ENCODE results near the gene GID4. TPM values are rescaled to one million over a fixed set of nuclear protein-coding genes. Genes with fewer than 3 reads are reported as not detected.

The GID4 gene
- total and polyA plus RNA-seq, 10 donors, result 3.0 to 11.5 (median 8.4) TPM

DNA sequence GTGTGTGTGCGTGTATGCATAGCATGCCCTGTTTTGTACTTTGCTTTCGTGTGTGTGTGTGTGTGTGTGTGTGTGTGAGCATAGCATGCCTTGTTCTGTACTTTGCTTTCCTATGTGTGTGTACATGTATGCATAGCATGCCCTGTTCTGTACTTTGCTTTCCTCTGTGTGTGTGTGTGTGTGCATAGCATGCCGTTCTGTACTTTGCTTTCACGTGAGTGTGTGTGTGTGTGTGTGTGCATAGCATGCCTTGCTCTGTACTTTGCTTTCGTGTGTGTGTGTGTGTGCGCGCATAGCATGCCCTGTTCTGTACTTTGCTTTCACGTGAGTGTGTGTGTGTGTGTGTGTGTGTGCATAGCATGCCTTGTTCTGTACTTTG lies 39.2 kb upstream of the GID4 start:
- no peaks in the 10 kb centered on the region for H3K27me3 ChIP-seq (replicated peaks in 1 of 7)
- no peak overlapping the region for H3K4me3 ChIP-seq
- DNase-seq, result no peak
- H3K36me3 ChIP-seq, result peaks cover 0 to 8% (median 0%) of the 10 kb centered on the region in 6 donors
- H3K4me1 ChIP-seq, result no peaks in the 10 kb centered on the region
- TF ChIP-seq, protein P1, sequence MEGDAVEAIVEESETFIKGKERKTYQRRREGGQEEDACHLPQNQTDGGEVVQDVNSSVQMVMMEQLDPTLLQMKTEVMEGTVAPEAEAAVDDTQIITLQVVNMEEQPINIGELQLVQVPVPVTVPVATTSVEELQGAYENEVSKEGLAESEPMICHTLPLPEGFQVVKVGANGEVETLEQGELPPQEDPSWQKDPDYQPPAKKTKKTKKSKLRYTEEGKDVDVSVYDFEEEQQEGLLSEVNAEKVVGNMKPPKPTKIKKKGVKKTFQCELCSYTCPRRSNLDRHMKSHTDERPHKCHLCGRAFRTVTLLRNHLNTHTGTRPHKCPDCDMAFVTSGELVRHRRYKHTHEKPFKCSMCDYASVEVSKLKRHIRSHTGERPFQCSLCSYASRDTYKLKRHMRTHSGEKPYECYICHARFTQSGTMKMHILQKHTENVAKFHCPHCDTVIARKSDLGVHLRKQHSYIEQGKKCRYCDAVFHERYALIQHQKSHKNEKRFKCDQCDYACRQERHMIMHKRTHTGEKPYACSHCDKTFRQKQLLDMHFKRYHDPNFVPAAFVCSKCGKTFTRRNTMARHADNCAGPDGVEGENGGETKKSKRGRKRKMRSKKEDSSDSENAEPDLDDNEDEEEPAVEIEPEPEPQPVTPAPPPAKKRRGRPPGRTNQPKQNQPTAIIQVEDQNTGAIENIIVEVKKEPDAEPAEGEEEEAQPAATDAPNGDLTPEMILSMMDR (IDR thresholded peaks at IDR 0.05 in 8 of 11, conservative IDR thresholded peaks at IDR 0.05 in 3 of 11), result no peak
- TF ChIP-seq POLR2A (IDR thresholded peaks at IDR 0.05), result no peak
- TF ChIP-seq POLR2AphosphoS5 (IDR thresholded peaks at IDR 0.05), result no peak
- intact Hi-C loops (cut with DNase I; ENCODE audit: low total_unique reads), result no loop called here
- WGBS, 5 donors, result 84 to 92% (median 87%) methylated on average over 8 of the region's 8 CpGs
- H3K27ac ChIP-seq, result no peak overlapping the region
- no peaks in the 10 kb centered on the region for H3K9me3 ChIP-seq

DNA sequence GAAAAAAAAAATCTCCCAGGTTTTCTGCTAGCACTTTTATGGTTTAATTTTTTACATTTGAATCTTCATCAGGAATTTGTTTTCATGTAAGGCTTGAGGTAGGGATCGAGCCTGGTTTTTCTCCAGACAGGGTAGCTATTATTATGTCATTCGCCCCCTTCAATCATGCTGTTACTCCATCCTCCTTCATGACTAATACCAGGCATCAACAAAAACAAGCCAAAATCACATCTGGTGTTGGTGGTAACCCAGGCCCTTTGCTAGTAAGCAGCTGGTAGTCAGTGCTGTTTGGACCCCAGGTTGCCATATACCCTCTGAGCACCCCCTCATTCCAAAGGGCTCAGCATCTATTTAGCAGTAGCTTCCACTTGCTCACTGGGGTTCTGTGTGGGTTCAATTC lies 37.0 kb upstream of the GID4 start:
- no peak for TF ChIP-seq POLR2AphosphoS5 (IDR thresholded peaks at IDR 0.05)
- Histone ChIP-seq H3K27me3 (replicated peaks in 1 of 7) (no peaks in the 10 kb centered on the region), H3K4me1 (no peaks in the 10 kb centered on the region), H3K36me3 (peaks cover 0 to 27% (median 9%) of the 10 kb centered on the region in 6 donors), H3K9me3 (no peaks in the 10 kb centered on the region), H3K27ac (no peak overlapping the region), H3K4me3 (no peak overlapping the region)
- no peak for DNase-seq
- WGBS, 5 donors, result 91 to 98% (median 96%) methylated on average over 2 of the region's 2 CpGs
- intact Hi-C loops (cut with DNase I; ENCODE audit: low total_unique reads), result no loop called here

DNA sequence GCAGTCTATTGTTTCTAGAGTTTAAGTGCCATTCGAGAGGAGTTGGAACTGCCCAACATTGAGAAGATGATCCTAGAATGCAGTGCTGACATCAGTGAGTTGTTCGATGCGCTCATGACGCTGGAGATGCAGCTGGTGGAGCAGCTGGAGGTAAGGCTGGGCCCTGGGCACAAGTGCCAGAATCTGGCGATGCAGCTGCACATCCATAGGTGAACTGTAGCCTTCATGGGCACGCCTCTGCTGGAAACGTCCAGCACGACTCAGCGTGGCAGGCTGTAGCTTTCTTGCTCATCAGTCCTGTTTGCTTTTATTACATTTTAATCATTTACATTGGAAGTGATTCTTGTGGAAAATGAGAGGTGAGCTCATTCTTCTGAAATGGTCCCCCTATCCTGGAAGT lies 34.9 kb upstream of the GID4 start:
- DNase-seq, result no peak
- intact Hi-C loops (cut with DNase I; ENCODE audit: low total_unique reads), result no loop called here
- no peaks in the 10 kb centered on the region for H3K4me1 ChIP-seq
- H3K4me3 ChIP-seq, result no peak overlapping the region
- H3K36me3 ChIP-seq, result peaks cover 0 to 49% (median 18%) of the 10 kb centered on the region in 6 donors
- no peak overlapping the region for H3K27ac ChIP-seq
- TF ChIP-seq, protein P1 (IDR thresholded peaks at IDR 0.05 in 8 of 11, conservative IDR thresholded peaks at IDR 0.05 in 3 of 11), result no peak
- TF ChIP-seq POLR2A (IDR thresholded peaks at IDR 0.05) (no peak), POLR2AphosphoS5 (IDR thresholded peaks at IDR 0.05) (no peak)
- no peaks in the 10 kb centered on the region for H3K27me3 ChIP-seq (replicated peaks in 1 of 7)
- 84 to 94% (median 90%) methylated on average over 9 of the region's 9 CpGs for WGBS, 5 donors
- no peaks in the 10 kb centered on the region for H3K9me3 ChIP-seq

DNA sequence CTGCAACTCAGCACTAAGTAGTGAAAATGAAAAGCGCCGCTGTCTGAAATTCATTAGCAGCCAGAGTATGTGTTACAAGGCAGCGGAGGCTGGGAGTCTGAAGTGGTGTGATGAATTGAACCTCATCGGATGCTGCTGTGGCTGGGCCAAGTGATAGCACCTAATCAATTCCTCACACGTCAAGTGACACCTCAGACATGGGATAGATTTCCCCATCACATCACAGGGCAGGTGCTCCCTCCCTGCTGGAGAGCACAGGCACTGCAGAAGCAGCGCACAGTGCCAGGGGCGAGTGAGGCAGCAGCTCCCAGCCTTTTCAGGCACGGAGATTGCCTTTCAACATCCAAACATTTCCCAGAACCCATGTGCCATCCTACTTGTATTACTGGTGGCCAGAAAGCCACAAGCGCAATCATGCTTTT lies 34.3 kb upstream of the GID4 start:
- H3K27me3 ChIP-seq (replicated peaks in 1 of 7), result no peaks in the 10 kb centered on the region
- H3K4me1 ChIP-seq, result no peaks in the 10 kb centered on the region
- no peak overlapping the region for H3K27ac ChIP-seq
- WGBS, 5 donors, result 91 to 97% (median 93%) methylated on average over 9 of the region's 9 CpGs
- TF ChIP-seq POLR2A (IDR thresholded peaks at IDR 0.05) (no peak), POLR2AphosphoS5 (IDR thresholded peaks at IDR 0.05) (no peak)
- TF ChIP-seq, protein P1 (IDR thresholded peaks at IDR 0.05 in 8 of 11, conservative IDR thresholded peaks at IDR 0.05 in 3 of 11), result peak in 1 of 11 experiments; percentile 11
- intact Hi-C loops (cut with DNase I; ENCODE audit: low total_unique reads), result no loop called here
- H3K36me3 ChIP-seq, result peaks cover 0 to 55% (median 21%) of the 10 kb centered on the region in 6 donors
- H3K9me3 ChIP-seq, result no peaks in the 10 kb centered on the region
- no peak for DNase-seq
- H3K4me3 ChIP-seq, result no peak overlapping the region

DNA sequence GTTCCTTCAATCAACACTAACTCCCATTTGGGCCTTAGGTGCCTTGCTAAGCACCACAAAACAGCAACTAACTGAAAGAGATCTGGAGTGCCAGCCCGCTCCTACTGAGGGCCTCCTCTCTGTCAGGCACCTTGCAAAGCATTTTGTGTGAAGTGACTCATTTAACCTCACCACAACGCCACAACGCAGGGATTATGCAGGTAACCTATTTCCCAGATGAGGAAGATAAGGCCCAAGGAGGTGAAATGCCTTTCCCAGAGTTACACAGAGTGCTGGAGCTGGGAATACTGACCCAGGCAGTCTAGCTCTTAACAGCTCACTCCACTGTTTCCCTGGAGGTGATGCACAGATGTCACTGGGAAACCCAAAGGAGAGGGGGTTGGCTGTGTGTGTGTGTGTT lies 33.7 kb upstream of the GID4 start:
- DNase-seq, result no peak
- H3K9me3 ChIP-seq, result no peaks in the 10 kb centered on the region
- no peaks in the 10 kb centered on the region for H3K27me3 ChIP-seq (replicated peaks in 1 of 7)
- H3K36me3 ChIP-seq, result peaks cover 0 to 61% (median 25%) of the 10 kb centered on the region in 6 donors
- WGBS, 5 donors, result 70 to 97% (median 89%) methylated on average over 3 of the region's 3 CpGs
- H3K4me3 ChIP-seq, result no peak overlapping the region
- intact Hi-C loops (cut with DNase I; ENCODE audit: low total_unique reads), result no loop called here
- no peaks in the 10 kb centered on the region for H3K4me1 ChIP-seq
- TF ChIP-seq POLR2AphosphoS5 (IDR thresholded peaks at IDR 0.05) (no peak), POLR2A (IDR thresholded peaks at IDR 0.05) (no peak)
- TF ChIP-seq, protein P1 (IDR thresholded peaks at IDR 0.05 in 8 of 11, conservative IDR thresholded peaks at IDR 0.05 in 3 of 11), result no peak
- no peak overlapping the region for H3K27ac ChIP-seq
